ENCODE results near the gene EYA2.

Gene EYA2

DNA sequence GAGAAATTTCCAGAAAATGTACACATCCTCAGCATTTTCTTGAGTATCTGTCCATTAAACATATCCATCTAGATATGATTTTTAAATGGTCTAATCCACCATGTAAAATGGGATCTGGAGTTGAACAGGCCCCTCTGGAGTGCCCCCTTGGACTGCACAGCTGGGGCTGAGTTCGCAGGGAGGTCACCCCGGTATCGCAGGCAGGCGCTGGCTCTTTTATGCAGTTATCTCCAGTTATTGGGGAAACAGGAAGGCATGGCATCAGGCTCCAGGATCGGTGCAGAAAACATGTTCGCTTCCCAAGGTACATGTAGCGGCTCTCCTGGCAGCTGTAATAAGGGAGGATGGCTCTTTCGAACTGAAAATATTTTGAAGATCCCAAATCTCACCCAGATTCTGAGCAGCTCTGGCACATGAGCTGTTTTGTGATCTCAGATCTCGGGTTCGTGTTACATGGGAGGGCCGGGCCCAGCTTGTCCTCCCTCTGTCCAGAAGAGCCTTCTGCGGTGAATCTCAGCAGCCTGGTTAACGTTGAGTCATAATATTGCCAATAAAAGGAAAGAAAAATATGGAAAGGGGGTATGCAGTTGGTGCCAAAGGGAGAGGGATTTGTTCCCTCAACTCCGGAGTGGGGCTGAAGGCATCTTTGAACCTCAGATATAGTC lies 167.7 kb downstream of the EYA2 start:
- H4K20me1 ChIP-seq (ENCODE audit: insufficient read depth, low read length, poor library complexity, severe bottlenecking): no peaks in the 10 kb centered on the region
- H3F3A ChIP-seq (ENCODE audit: low read depth): no peaks in the 10 kb centered on the region
- H3K9ac ChIP-seq (ENCODE audit: low read depth, low read length, poor library complexity, severe bottlenecking): no peak overlapping the region
- H3K9me2 ChIP-seq (replicated peaks; ENCODE audit: low read depth, low read length): no peaks in the 10 kb centered on the region
- H3K9me3 ChIP-seq (ENCODE audit: insufficient read depth, low read depth, low read length): peaks cover 4% of the 10 kb centered on the region; the same call in 1 of the 2 replicates
- no peak overlapping the region for H2AFZ ChIP-seq (ENCODE audit: low read length)
- H3K4me3 ChIP-seq (ENCODE audit: low read length, poor library complexity, severe bottlenecking): no peak overlapping the region
- no peaks in the 10 kb centered on the region for H3K27me3 ChIP-seq (ENCODE audit: insufficient read depth, low read length, poor library complexity, severe bottlenecking)
- no peaks in the 10 kb centered on the region for H3K79me2 ChIP-seq (ENCODE audit: insufficient read depth, low read length)
- no peak overlapping the region for H3K4me2 ChIP-seq (ENCODE audit: low read depth, low read length, poor library complexity, severe bottlenecking)
- no peaks in the 10 kb centered on the region for H3K36me3 ChIP-seq (ENCODE audit: insufficient read depth, low read length)
- no peaks in the 10 kb centered on the region for H3K4me1 ChIP-seq (ENCODE audit: insufficient read depth, low read length, poor library complexity, severe bottlenecking)
- TF ChIP-seq, protein P1, sequence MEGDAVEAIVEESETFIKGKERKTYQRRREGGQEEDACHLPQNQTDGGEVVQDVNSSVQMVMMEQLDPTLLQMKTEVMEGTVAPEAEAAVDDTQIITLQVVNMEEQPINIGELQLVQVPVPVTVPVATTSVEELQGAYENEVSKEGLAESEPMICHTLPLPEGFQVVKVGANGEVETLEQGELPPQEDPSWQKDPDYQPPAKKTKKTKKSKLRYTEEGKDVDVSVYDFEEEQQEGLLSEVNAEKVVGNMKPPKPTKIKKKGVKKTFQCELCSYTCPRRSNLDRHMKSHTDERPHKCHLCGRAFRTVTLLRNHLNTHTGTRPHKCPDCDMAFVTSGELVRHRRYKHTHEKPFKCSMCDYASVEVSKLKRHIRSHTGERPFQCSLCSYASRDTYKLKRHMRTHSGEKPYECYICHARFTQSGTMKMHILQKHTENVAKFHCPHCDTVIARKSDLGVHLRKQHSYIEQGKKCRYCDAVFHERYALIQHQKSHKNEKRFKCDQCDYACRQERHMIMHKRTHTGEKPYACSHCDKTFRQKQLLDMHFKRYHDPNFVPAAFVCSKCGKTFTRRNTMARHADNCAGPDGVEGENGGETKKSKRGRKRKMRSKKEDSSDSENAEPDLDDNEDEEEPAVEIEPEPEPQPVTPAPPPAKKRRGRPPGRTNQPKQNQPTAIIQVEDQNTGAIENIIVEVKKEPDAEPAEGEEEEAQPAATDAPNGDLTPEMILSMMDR (conservative IDR thresholded peaks at IDR 0.05; ENCODE audit: low read length): no peak
- TF ChIP-seq EZH2phosphoT487 (IDR thresholded peaks at IDR 0.05; ENCODE audit: borderline replicate concordance): no peak

DNA sequence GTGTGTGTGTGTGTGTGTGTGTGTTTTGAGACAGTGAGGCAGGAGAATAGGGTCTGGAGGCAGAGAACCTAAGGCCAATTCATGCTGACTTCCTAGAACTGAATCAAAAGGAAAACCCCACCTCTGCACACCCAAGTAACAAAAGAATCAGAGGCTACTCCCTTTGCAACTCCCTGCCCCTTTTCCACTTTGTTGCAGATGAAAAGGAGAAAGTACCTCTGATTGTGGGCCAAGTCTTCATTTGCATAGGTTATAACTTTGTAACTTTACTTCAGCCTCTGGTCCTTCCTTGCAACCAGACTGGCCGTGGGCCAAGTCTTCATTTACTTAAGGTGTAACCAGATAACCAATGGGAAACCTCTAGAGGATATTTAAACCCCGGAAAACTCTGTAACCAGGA lies 168.8 kb downstream of the EYA2 start:
- Histone ChIP-seq H3K4me1 (ENCODE audit: insufficient read depth, low read length, poor library complexity, severe bottlenecking) (no peaks in the 10 kb centered on the region), H3K36me3 (ENCODE audit: insufficient read depth, low read length) (no peaks in the 10 kb centered on the region), H3K9me2 (replicated peaks; ENCODE audit: low read depth, low read length) (no peaks in the 10 kb centered on the region), H3K4me2 (ENCODE audit: low read depth, low read length, poor library complexity, severe bottlenecking) (no peak overlapping the region), H3K79me2 (ENCODE audit: insufficient read depth, low read length) (no peaks in the 10 kb centered on the region), H3K4me3 (ENCODE audit: low read length, poor library complexity, severe bottlenecking) (no peak overlapping the region), H3K27me3 (ENCODE audit: insufficient read depth, low read length, poor library complexity, severe bottlenecking) (no peaks in the 10 kb centered on the region), H4K20me1 (ENCODE audit: insufficient read depth, low read length, poor library complexity, severe bottlenecking) (no peaks in the 10 kb centered on the region), H3K9me3 (ENCODE audit: insufficient read depth, low read depth, low read length) (peaks cover 8% of the 10 kb centered on the region; the same call in 1 of the 2 replicates), H2AFZ (ENCODE audit: low read length) (no peak overlapping the region), H3K9ac (ENCODE audit: low read depth, low read length, poor library complexity, severe bottlenecking) (no peak overlapping the region), H3F3A (ENCODE audit: low read depth) (no peaks in the 10 kb centered on the region)
- TF ChIP-seq, protein P1 (conservative IDR thresholded peaks at IDR 0.05; ENCODE audit: low read length): no peak
- TF ChIP-seq EZH2phosphoT487 (IDR thresholded peaks at IDR 0.05; ENCODE audit: borderline replicate concordance): no peak

DNA sequence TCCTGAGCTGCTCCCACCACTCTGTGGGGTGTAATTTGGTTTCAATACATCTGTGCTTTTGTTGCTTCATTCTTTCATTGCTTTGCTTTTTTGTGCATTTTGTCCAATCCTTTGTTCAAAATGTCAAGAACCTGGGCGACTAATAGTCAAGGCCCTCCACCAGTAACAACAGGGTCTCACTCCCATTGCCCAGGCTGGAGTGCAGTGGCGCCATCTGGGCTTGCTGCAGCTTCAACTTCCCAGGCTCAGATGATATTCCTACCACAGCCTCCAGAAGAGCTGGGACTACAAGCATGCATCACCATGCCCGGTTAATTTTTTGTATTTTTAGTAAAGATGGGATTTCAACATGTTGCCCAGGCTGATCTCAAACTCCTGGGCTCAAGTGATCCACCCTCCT lies 169.2 kb downstream of the EYA2 start:
- no peak overlapping the region for H2AFZ ChIP-seq (ENCODE audit: low read length)
- no peaks in the 10 kb centered on the region for H4K20me1 ChIP-seq (ENCODE audit: insufficient read depth, low read length, poor library complexity, severe bottlenecking)

More for the DNA sequence above, 169.2 kb downstream of the EYA2 start:
- TF ChIP-seq EZH2phosphoT487 (IDR thresholded peaks at IDR 0.05; ENCODE audit: borderline replicate concordance): no peak
- TF ChIP-seq, protein P1 (conservative IDR thresholded peaks at IDR 0.05; ENCODE audit: low read length): no peak
- Histone ChIP-seq H3F3A (ENCODE audit: low read depth) (no peaks in the 10 kb centered on the region), H3K9me2 (replicated peaks; ENCODE audit: low read depth, low read length) (no peaks in the 10 kb centered on the region), H3K4me3 (ENCODE audit: low read length, poor library complexity, severe bottlenecking) (no peak overlapping the region), H3K4me1 (ENCODE audit: insufficient read depth, low read length, poor library complexity, severe bottlenecking) (no peaks in the 10 kb centered on the region), H3K27me3 (ENCODE audit: insufficient read depth, low read length, poor library complexity, severe bottlenecking) (no peaks in the 10 kb centered on the region), H3K79me2 (ENCODE audit: insufficient read depth, low read length) (no peaks in the 10 kb centered on the region), H3K36me3 (ENCODE audit: insufficient read depth, low read length) (no peaks in the 10 kb centered on the region), H3K9ac (ENCODE audit: low read depth, low read length, poor library complexity, severe bottlenecking) (no peak overlapping the region), H3K4me2 (ENCODE audit: low read depth, low read length, poor library complexity, severe bottlenecking) (no peak overlapping the region), H3K9me3 (ENCODE audit: insufficient read depth, low read depth, low read length) (peaks cover 10% of the 10 kb centered on the region; the same call in 1 of the 2 replicates)

Data from Loucy (cell line).